Measurements from ENCODE around the gene PUM2. TPM values are rescaled to one million over a fixed set of nuclear protein-coding genes. Genes with fewer than 3 reads are reported as not detected.
"Not testable (repeated sequence)": the region's sequence is repeated elsewhere in the genome, so short reads cannot be mapped to it uniquely, and the experiment has no call there.

Gene PUM2
- total RNA-seq, 2 donors from 2014 or later = 87.7 to 119 TPM

- H3K4me3 ChIP-seq = no peak overlapping the region
- TF ChIP-seq CTCF (IDR thresholded peaks at IDR 0.05) = peak; percentile 49
- H3K36me3 ChIP-seq = no peaks in the 10 kb centered on the region
- no peaks in the 10 kb centered on the region for H3K9me3 ChIP-seq
- no peak overlapping the region for H3K27ac ChIP-seq
- no peak overlapping the region for H3K9ac ChIP-seq (ENCODE audit: low read depth in 2 of 2, low read length in 2 of 2)
- H3K4me1 ChIP-seq = no peaks in the 10 kb centered on the region
- no peaks in the 10 kb centered on the region for H3K27me3 ChIP-seq
- intact Hi-C loops (cut with DNase I) = no loop called here
- no peak for DNase-seq
These were observed 108.5 kb downstream of the PUM2 start for GRCh38 chr2:20241973-20242726.

- H3K27ac ChIP-seq; H3K36me3 ChIP-seq; H3K4me3 ChIP-seq; intact Hi-C loops (cut with DNase I); H3K9ac ChIP-seq (ENCODE audit: low read depth in 2 of 2, low read length in 2 of 2); H3K4me1 ChIP-seq; DNase-seq; H3K27me3 ChIP-seq; H3K9me3 ChIP-seq: not testable (repeated sequence)
These were observed 110.4 kb downstream of the PUM2 start for GRCh38 chr2:20240291-20240690.

- H3K27ac ChIP-seq = no peak overlapping the region
- H3K27me3 ChIP-seq = no peaks in the 10 kb centered on the region
- no peaks in the 10 kb centered on the region for H3K36me3 ChIP-seq
- intact Hi-C loops (cut with DNase I) = no loop called here
- DNase-seq = peak; percentile 15
- no peak overlapping the region for H3K9ac ChIP-seq (ENCODE audit: low read depth in 2 of 2, low read length in 2 of 2)
- no peaks in the 10 kb centered on the region for H3K4me1 ChIP-seq
- H3K9me3 ChIP-seq = no peaks in the 10 kb centered on the region
- TF ChIP-seq CTCF (IDR thresholded peaks at IDR 0.05) = no peak
- no peak overlapping the region for H3K4me3 ChIP-seq
These were observed 114.1 kb downstream of the PUM2 start for GRCh38 chr2:20236496-20236895.

GRCh38 chr2:20235655-20236305 is 114.9 kb downstream of the PUM2 start:
- no peaks in the 10 kb centered on the region for H3K9me3 ChIP-seq
- H3K27ac ChIP-seq = no peak overlapping the region
- no peak overlapping the region for H3K9ac ChIP-seq (ENCODE audit: low read depth in 2 of 2, low read length in 2 of 2)
- H3K36me3 ChIP-seq = no peaks in the 10 kb centered on the region
- intact Hi-C loops (cut with DNase I) = no loop called here
- DNase-seq = peak; percentile 89
- no peaks in the 10 kb centered on the region for H3K4me1 ChIP-seq
- TF ChIP-seq CTCF (IDR thresholded peaks at IDR 0.05) = no peak
- no peak overlapping the region for H3K4me3 ChIP-seq
- H3K27me3 ChIP-seq = no peaks in the 10 kb centered on the region

GRCh38 chr2:20234597-20234996 is 116.0 kb downstream of the PUM2 start:
- DNase-seq; H3K4me3 ChIP-seq; intact Hi-C loops (cut with DNase I); H3K27me3 ChIP-seq; H3K4me1 ChIP-seq; H3K27ac ChIP-seq; H3K9me3 ChIP-seq; H3K36me3 ChIP-seq; H3K9ac ChIP-seq (ENCODE audit: low read depth in 2 of 2, low read length in 2 of 2): not testable (repeated sequence)

GRCh38 chr2:20232837-20233207 is 117.8 kb downstream of the PUM2 start:
- intact Hi-C loops (cut with DNase I) = no loop called here
- DNase-seq = peak; percentile 21
- Histone ChIP-seq H3K4me1 (no peaks in the 10 kb centered on the region), H3K9ac (ENCODE audit: low read depth in 2 of 2, low read length in 2 of 2) (no peak overlapping the region), H3K27me3 (no peaks in the 10 kb centered on the region), H3K4me3 (no peak overlapping the region), H3K9me3 (no peaks in the 10 kb centered on the region), H3K36me3 (no peaks in the 10 kb centered on the region), H3K27ac (no peak overlapping the region)
- no peak for TF ChIP-seq CTCF (IDR thresholded peaks at IDR 0.05)

All from colonic mucosa (tissue), 4 donors.